Activated CD4-positive, alpha-beta T cell treated with anti-CD3 and anti-CD28 coated beads for 36 hours (primary cell): Measurements from ENCODE around the gene PARS2. TPM values are rescaled to one million over a fixed set of nuclear protein-coding genes. Genes with fewer than 3 reads are reported as not detected.
A peak's percentile ranks its signal among the peaks of the same experiment; 100 is the strongest.
"Not testable (repeated sequence)": the region's sequence is repeated elsewhere in the genome, so short reads cannot be mapped to it uniquely, and the experiment has no call there.

Experiments used
- ATAC-seq: fragments of 200-7000 bp; cut with Tn5 transposase; one replicate; pipeline ENCODE4 v1.10.0; 2021; ENCODE audit warnings: mild to moderate bottlenecking, moderate library complexity
- CTCF ChIA-PET: fragments of 350-600 bp; sonication (Branson Sonifier 250); formaldehyde crosslinking; loops from one replicate; lab custom pipeline; 2021; ENCODE audit warnings: antibody characterized with exemption; lab: Charles Lee
- POLR2A ChIA-PET: fragments of 350-600 bp; sonication (Branson Sonifier 250); formaldehyde crosslinking; loops from one replicate; lab custom pipeline; 2021; ENCODE audit warnings: antibody characterized with exemption, inconsistent platforms; lab: Charles Lee
- DNase-seq: peaks from one replicate; pipeline ENCODE4 v3.0.0-alpha.2; 2020
- H3K27ac Mint-ChIP-seq: one replicate; pipeline ENCODE4 v1.8.0; 2021; ENCODE audit warnings: mixed read lengths
- H3K27me3 Mint-ChIP-seq: one replicate; pipeline ENCODE4 v1.8.0; 2021; ENCODE audit warnings: mixed read lengths
- H3K36me3 Mint-ChIP-seq: one replicate; pipeline ENCODE4 v1.8.0; 2021; ENCODE audit warnings: low read depth, mixed read lengths
- H3K4me1 Mint-ChIP-seq: one replicate; pipeline ENCODE4 v1.8.0; 2021; ENCODE audit warnings: mixed read lengths
- H3K4me3 Mint-ChIP-seq: one replicate; pipeline ENCODE4 v1.8.0; 2021; ENCODE audit warnings: mild to moderate bottlenecking, moderate library complexity, mixed read lengths
- H3K9me3 Mint-ChIP-seq: one replicate; pipeline ENCODE4 v1.8.0; 2021; ENCODE audit warnings: low read depth, mixed read lengths
- intact Hi-C, 2 experiments: fragments of 100-400 bp; cut with DNase I in 1 of 2; cut with micrococcal nuclease in 1 of 2; formaldehyde crosslinking; loops; one replicate each; pipeline versions ENCODE4 v1.14.2 to v1.15.1; 2022 to 2024; cut with DNase I, micrococcal nuclease
- total RNA-seq, 2 experiments: library from RNA; stranded (reverse); gene quantifications; one replicate each; pipeline ENCODE4 v1.2.3, GENCODE V29; 2021

The PARS2 gene
- total RNA-seq, 2 experiments from 2014 or later: 6.3 to 6.8 TPM

DNA sequence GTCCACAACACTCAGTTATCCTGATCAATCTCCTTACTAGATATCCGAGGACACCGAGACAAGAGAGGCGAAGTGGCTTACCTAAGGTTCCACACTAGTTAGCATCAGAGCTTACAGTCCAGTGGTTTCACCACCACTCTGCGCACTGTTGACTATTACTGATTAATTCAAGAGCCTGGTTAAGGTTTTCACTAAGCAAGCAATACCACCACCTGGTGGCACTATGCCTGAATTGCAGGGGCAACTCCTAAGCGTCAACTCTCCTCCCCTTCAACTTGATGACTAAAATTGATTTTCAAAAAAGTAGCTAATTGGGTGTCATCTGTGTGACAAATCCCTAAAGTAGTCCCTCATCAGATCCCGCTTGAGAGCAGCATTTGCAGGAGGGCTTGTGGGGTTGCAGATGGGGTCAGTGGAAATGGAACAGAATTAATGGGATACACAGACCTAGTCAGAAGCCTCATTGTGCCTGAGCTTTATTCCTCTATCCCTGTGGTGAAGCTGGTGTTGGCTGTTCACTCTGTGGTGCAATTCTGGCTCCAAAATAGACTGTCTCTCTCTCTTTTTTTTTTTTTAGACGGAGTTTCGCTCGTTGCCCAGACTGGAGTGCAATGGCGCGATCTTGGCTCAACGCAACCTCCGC is 27.7 kb upstream of the PARS2 start:
- Mint-ChIP-seq H3K36me3 (peaks cover 5% of the 10 kb centered on the region), H3K4me1 (peaks cover 19% of the 10 kb centered on the region), H3K27me3 (no peaks in the 10 kb centered on the region), H3K4me3 (no peak overlapping the region), H3K27ac (peak overlapping the region; percentile 22), H3K9me3 (peaks cover 2% of the 10 kb centered on the region)
- ATAC-seq (peak; percentile 45), DNase-seq (peak; percentile 84)
- ChIA-PET CTCF (interaction anchor here (0.7 to 2.3 kb wide), 8 partner anchors 9 to 122 kb away, joined by 3 to 14 read pairs (median 5); partner anchors contain the start of gene TTC22), POLR2A (interaction anchor here (0.5 to 1.0 kb wide), 3 partner anchors 20 to 154 kb away, joined by 3 read pairs; no protein-coding TSS in a partner anchor)
- intact Hi-C loops: loop anchor here (1.0 to 10.0 kb wide), 2 partner anchors 120 to 907 kb away; partner anchors contain the start of gene YIPF1 (in 1 of the 2)

DNA sequence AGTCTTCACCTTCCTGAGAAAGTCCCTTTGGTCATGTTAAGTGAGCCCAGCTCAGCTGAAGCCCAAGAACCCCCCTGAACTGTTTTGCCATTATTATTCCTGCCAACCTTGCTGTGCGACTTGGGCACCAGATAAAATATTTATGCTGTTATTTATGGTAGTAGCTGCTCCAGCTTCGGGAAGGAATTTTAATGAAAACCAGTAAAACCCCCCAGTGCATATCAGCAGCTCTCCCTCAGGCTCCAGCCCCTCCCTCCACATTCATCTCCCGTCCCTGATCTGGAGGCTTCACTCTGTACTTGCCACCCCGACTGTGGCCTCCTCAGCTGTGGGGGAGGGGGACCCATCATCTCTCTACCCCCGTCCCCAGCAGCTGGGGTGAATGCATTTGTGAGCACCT is 24.1 kb upstream of the PARS2 start:
- Mint-ChIP-seq H3K27ac (no peak overlapping the region), H3K9me3 (peaks cover 2% of the 10 kb centered on the region), H3K4me3 (no peak overlapping the region), H3K36me3 (peaks cover 5% of the 10 kb centered on the region), H3K27me3 (no peaks in the 10 kb centered on the region), H3K4me1 (no peaks in the 10 kb centered on the region)
- ChIA-PET CTCF (no interaction called here), POLR2A (no interaction called here)
- ATAC-seq: no peak
- intact Hi-C loops: no loop called here
- no peak for DNase-seq

DNA sequence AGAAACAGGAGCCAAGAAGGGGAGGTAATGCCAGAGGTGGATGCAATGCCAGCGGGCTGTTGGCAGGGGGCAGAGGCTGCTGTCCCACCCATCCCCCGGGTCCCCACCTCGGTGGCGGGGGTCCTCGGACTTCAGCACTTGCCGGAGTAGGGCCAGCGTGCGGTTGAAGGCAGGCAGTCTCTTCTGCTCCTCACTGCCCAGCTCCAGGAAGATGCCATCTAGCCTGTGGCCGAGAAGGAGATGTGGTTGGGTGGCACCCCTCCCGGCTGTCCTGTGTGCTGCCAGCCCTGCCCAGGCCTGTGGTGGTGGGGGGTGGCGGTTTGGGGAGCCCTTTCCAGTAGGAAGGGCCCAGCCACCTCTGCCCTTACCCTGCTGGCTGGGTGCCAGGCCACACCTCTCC is 23.3 kb upstream of the PARS2 start:
- no peak overlapping the region for H3K4me3 Mint-ChIP-seq
- H3K27ac Mint-ChIP-seq: no peak overlapping the region
- no peaks in the 10 kb centered on the region for H3K27me3 Mint-ChIP-seq
- H3K36me3 Mint-ChIP-seq: peaks cover 5% of the 10 kb centered on the region
- CTCF ChIA-PET: no interaction called here
- no peak for DNase-seq
- no peak for ATAC-seq
- no peaks in the 10 kb centered on the region for H3K4me1 Mint-ChIP-seq
- intact Hi-C loops: no loop called here
- POLR2A ChIA-PET: no interaction called here
- peaks cover 2% of the 10 kb centered on the region for H3K9me3 Mint-ChIP-seq

DNA sequence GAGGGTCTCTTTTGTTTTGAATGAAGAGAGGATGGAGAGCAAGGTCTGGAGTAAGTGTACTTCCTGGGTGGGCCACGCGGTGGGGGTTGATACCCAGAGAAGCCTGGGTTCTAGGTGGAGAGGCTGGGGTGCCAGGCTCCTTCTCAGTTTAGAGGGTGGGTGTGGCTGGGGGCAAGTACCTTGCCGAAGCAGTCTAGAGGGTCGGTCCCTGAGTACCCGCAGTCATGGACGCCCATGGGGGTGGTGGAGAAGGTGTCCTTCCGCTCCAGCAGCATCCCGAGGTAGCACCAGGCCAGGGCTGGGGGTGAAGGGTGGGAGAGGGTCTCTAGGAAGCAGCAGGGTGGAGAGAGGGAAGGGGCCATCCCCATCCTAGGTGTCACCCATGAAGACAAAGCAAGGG is 22.5 kb upstream of the PARS2 start:
- Mint-ChIP-seq H3K9me3 (no peaks in the 10 kb centered on the region), H3K27me3 (no peaks in the 10 kb centered on the region), H3K27ac (no peak overlapping the region), H3K4me1 (no peaks in the 10 kb centered on the region), H3K36me3 (peaks cover 2% of the 10 kb centered on the region), H3K4me3 (no peak overlapping the region)
- ATAC-seq (no peak), DNase-seq (no peak)
- ChIA-PET CTCF (no interaction called here), POLR2A (no interaction called here)
- intact Hi-C loops: no loop called here

DNA sequence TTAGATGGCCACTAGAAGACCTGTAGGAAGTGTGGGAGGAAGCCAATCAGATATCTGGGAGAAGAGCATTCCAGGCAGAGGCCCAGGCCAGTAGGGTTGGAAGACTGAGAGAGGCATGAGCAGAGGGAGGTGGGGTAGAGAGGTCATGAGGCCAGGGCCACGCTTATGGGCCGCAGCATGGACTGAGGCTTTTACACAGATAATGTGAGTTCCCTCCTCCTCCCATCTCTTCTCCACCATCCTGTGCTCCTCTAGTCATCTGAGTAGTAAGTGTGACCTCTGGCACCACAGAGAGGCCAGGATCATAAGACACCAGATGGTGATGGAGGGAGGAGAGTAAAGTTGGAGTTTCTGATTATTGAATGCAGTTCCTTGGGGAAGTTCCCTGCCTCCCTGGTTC is 19.7 kb upstream of the PARS2 start:
- DNase-seq (no peak), ATAC-seq (no peak)
- ChIA-PET CTCF (interaction anchor here (0.6 kb wide), 1 partner anchor 9 kb away, joined by 5 read pairs; no protein-coding TSS in a partner anchor), POLR2A (no interaction called here)
- Mint-ChIP-seq H3K4me1 (no peaks in the 10 kb centered on the region), H3K27me3 (no peaks in the 10 kb centered on the region), H3K27ac (no peak overlapping the region), H3K4me3 (no peak overlapping the region), H3K9me3 (no peaks in the 10 kb centered on the region), H3K36me3 (peaks cover 2% of the 10 kb centered on the region)
- intact Hi-C loops: no loop called here

GRCh38 chr1:54782588-54782987 is 18.3 kb upstream of the PARS2 start:
- CTCF ChIA-PET: interaction anchor here (3.3 kb wide), 1 partner anchor 9 kb away, joined by 14 read pairs; no protein-coding TSS in a partner anchor

DNA sequence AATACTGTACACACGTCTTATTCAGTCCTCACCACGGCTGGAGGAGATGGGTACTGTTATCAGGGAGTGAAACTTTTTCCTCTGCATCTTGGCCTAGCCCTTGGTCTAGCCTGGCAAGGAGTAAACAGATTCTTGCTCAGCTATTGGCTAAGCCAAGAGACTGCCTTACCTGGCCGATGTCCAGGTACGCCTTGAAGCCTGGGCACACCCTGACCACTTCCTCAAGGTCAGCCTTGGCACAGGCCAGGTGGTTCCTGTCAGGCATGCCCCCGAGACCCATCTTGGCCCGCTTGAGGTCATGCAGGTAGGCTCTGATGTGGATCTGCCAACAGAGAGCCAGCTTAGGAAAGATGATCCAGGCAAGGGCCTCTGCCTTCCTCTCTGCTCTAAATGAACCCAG is 17.8 kb upstream of the PARS2 start:
- Mint-ChIP-seq H3K27ac (no peak overlapping the region), H3K27me3 (no peaks in the 10 kb centered on the region), H3K9me3 (no peaks in the 10 kb centered on the region), H3K4me3 (no peak overlapping the region), H3K36me3 (peaks cover 2% of the 10 kb centered on the region), H3K4me1 (no peaks in the 10 kb centered on the region)
- ATAC-seq (no peak), DNase-seq (no peak)
- ChIA-PET POLR2A (no interaction called here), CTCF (interaction anchor here (3.3 kb wide), 1 partner anchor 9 kb away, joined by 14 read pairs; no protein-coding TSS in a partner anchor)
- intact Hi-C loops: no loop called here

More at GRCh38 chr1:54782588-54782987, 18.3 kb upstream of the PARS2 start:
- H3K27me3 Mint-ChIP-seq: no peaks in the 10 kb centered on the region
- H3K4me3 Mint-ChIP-seq: no peak overlapping the region
- H3K4me1 Mint-ChIP-seq: no peaks in the 10 kb centered on the region
- no peak for ATAC-seq
- no peaks in the 10 kb centered on the region for H3K9me3 Mint-ChIP-seq
- H3K36me3 Mint-ChIP-seq: peaks cover 2% of the 10 kb centered on the region
- no peak overlapping the region for H3K27ac Mint-ChIP-seq
- intact Hi-C loops: no loop called here
- POLR2A ChIA-PET: no interaction called here
- DNase-seq: no peak

- Mint-ChIP-seq H3K27ac (no peak overlapping the region), H3K27me3 (no peaks in the 10 kb centered on the region), H3K4me3 (no peak overlapping the region), H3K9me3 (no peaks in the 10 kb centered on the region), H3K4me1 (no peaks in the 10 kb centered on the region), H3K36me3 (peaks cover 2% of the 10 kb centered on the region)
- intact Hi-C loops: no loop called here
- POLR2A ChIA-PET: no interaction called here
- ATAC-seq (no peak), DNase-seq (no peak)
- CTCF ChIA-PET: interaction anchor here (3.3 kb wide), 1 partner anchor 10 kb away, joined by 14 read pairs; no protein-coding TSS in a partner anchor
Observed at GRCh38 chr1:54781023-54781723, 16.9 kb upstream of the PARS2 start.

- Mint-ChIP-seq H3K4me3 (no peak overlapping the region), H3K27ac (no peak overlapping the region), H3K4me1 (no peaks in the 10 kb centered on the region), H3K27me3 (no peaks in the 10 kb centered on the region), H3K36me3 (peaks cover 2% of the 10 kb centered on the region), H3K9me3 (no peaks in the 10 kb centered on the region)
- intact Hi-C loops: no loop called here
- ChIA-PET CTCF (interaction anchor here (0.6 kb wide), 1 partner anchor 45 kb away, joined by 4 read pairs; no protein-coding TSS in a partner anchor), POLR2A (no interaction called here)
- no peak for DNase-seq
- no peak for ATAC-seq
Observed at GRCh38 chr1:54777431-54777830, 13.1 kb upstream of the PARS2 start.

DNA sequence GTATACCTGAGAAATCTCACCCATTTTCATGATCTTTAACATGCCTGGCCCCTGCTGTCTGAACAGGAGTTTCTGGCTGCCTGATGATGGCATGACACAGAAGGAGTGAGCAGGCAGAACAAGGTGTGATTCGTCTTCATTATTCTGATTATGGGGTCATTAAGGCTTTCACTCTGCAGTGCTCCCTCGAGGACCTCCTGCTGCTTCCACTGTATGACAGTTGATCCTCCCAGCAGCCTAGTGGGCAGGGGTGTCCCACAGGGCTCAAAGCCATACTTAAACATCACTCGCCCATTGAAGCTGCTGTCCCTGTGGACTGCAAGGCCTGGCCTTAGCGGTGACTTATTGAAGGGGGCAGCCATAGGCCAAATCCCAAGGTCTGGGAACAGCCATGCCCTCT is 12.7 kb upstream of the PARS2 start:
- Mint-ChIP-seq H3K36me3 (peaks cover 2% of the 10 kb centered on the region), H3K9me3 (no peaks in the 10 kb centered on the region), H3K4me1 (no peaks in the 10 kb centered on the region), H3K4me3 (no peak overlapping the region), H3K27me3 (no peaks in the 10 kb centered on the region), H3K27ac (no peak overlapping the region)
- ChIA-PET CTCF (interaction anchor here (0.6 kb wide), 1 partner anchor 45 kb away, joined by 4 read pairs; no protein-coding TSS in a partner anchor), POLR2A (no interaction called here)
- DNase-seq: no peak
- intact Hi-C loops: no loop called here
- no peak for ATAC-seq

DNA sequence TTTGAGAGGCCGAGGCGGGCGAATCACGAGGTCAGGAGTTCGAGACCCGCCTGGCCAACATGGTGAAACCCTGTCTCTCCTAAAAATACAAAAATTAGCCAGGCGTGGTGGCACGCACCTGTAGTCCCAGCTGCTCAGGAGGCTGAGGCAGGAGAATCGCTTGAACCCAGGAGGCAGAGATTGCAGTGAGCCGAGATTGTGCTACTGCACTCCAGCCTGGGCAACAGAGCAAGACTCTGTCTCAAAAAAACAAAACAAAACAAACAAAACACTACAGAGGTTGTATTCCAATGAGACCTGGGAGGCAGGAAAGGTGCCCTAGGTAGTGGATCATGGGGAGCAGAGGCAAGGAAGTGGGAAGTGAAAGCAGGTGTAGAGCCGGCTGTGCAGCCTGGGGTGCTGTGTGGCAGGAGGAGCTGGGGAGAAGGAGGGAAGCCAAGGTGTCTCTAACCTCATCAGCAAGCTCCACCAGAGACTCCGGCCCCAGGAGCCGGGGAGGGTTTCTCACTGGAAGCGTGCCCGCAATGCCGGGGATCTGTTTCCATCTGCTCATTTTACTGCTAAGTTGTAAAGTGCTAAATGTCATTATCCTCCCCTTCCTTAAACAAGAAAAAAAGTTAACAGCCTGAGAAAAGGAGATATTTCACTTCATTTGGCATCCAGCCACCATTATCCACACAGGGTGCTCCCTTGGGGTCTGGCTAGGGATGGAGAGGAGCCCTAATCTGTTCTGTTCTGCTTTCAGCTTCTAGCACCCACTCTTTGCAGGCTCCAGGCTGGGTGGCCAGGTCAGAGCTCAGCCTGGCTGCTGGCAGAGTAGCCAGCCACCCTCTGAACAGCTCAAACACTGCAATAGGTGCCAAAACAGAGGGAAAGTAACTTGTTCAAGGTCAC is 11.8 kb upstream of the PARS2 start:
- CTCF ChIA-PET: not testable (repeated sequence)

More for the DNA sequence above, 11.8 kb upstream of the PARS2 start:
- H3K4me1 Mint-ChIP-seq, ATAC-seq, DNase-seq, POLR2A ChIA-PET, H3K9me3 Mint-ChIP-seq, H3K4me3 Mint-ChIP-seq, H3K36me3 Mint-ChIP-seq, H3K27ac Mint-ChIP-seq, H3K27me3 Mint-ChIP-seq, intact Hi-C loops: not testable (repeated sequence)
